Measurements from ENCODE around the gene CGNL1. TPM values are rescaled to one million over a fixed set of nuclear protein-coding genes. Genes with fewer than 3 reads are reported as not detected.

CGNL1 gene
- total RNA-seq, 4 donors from 2014 or later: 5.7 to 22.9 (median 14.5) TPM

GRCh38 chr15:57505056-57505715 is 128.9 kb downstream of the CGNL1 start:
- no peak overlapping the region for H3K4me3 ChIP-seq (ENCODE audit: low read depth, poor library complexity, severe bottlenecking)
- intact Hi-C loops (cut with DNase I; ENCODE audit: low total_unique reads): no loop called here
- no peak for TF ChIP-seq CTCF (IDR thresholded peaks at IDR 0.05)
- no peak for TF ChIP-seq POLR2A (IDR thresholded peaks at IDR 0.05)
- DNase-seq (ENCODE audit: low spot score in 2 of 2): no peak
- WGBS, 2 donors: 62 to 71% methylated on average over 10 of the region's 10 CpGs

DNA sequence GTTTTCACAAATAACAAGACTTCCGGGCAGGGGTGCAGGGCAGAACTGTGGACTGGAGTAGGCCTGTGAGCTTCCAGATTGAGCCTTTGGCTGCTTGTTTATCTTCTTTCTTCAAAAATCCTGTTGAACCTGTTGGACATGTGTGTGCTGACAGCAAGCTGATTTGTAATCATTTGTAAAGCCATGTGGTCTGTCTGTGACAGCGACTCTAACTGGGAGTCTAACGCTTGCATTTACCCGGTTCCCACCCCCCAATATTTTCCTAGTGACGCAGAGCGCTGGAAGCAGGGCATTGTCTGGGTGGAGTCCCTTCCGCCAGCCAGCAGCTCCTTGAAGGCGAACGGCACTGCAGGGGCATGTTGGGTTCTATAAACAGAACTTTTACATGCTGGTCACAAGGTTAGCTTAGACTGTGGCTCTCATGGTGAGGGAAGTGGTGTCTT is 129.7 kb downstream of the CGNL1 start:
- no peak overlapping the region for H3K4me3 ChIP-seq (ENCODE audit: low read depth, poor library complexity, severe bottlenecking)
- intact Hi-C loops (cut with DNase I; ENCODE audit: low total_unique reads): no loop called here
- WGBS, 2 donors: 33 to 47% methylated on average over 9 of the region's 9 CpGs
- TF ChIP-seq CTCF (IDR thresholded peaks at IDR 0.05) (no peak), POLR2A (IDR thresholded peaks at IDR 0.05) (no peak)
- peak; percentile 84 to 91 for DNase-seq (ENCODE audit: low spot score in 2 of 2)

- no peak for DNase-seq (ENCODE audit: low spot score in 2 of 2)
- intact Hi-C loops (cut with DNase I; ENCODE audit: low total_unique reads): no loop called here
- TF ChIP-seq POLR2A (IDR thresholded peaks at IDR 0.05): no peak
- no peak for TF ChIP-seq CTCF (IDR thresholded peaks at IDR 0.05)
- 45 to 50% methylated on average over 2 of the region's 2 CpGs for WGBS, 2 donors
- H3K4me3 ChIP-seq (ENCODE audit: low read depth, poor library complexity, severe bottlenecking): no peak overlapping the region
Measured at GRCh38 chr15:57506422-57506821, 130.1 kb downstream of the CGNL1 start.

GRCh38 chr15:57507111-57507510 is 130.8 kb downstream of the CGNL1 start:
- no peak for DNase-seq (ENCODE audit: low spot score in 2 of 2)
- WGBS, 2 donors: 90 to 91% methylated on average over 2 of the region's 2 CpGs
- no peak overlapping the region for H3K4me3 ChIP-seq (ENCODE audit: low read depth, poor library complexity, severe bottlenecking)
- intact Hi-C loops (cut with DNase I; ENCODE audit: low total_unique reads): no loop called here
- TF ChIP-seq CTCF (IDR thresholded peaks at IDR 0.05) (no peak), POLR2A (IDR thresholded peaks at IDR 0.05) (no peak)

DNA sequence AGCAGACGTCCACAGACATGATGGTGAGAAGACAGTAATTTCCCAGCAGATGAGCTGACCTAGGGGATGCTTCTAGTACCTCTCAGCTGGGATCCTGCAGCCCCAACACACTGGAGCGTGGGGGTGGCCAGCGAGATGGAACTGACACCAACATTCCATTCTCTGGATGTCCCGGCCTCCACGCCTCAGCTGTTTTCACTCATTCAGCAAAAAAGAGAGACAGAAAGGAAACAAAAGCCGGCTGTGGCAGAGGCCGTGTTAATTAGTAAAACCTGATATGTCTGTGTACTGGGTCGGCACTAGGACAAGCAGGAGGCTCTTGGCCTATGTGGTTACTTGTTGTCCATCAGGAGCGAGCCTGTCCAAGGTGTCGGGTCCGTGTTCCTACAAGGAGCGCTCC is 132.8 kb downstream of the CGNL1 start:
- peak in 1 of 2 donors; percentile 76 for DNase-seq (ENCODE audit: low spot score in 2 of 2)
- intact Hi-C loops (cut with DNase I; ENCODE audit: low total_unique reads): no loop called here
- TF ChIP-seq CTCF (IDR thresholded peaks at IDR 0.05) (no peak), POLR2A (IDR thresholded peaks at IDR 0.05) (no peak)
- WGBS, 2 donors: 37 to 49% methylated on average over 12 of the region's 12 CpGs
- no peak overlapping the region for H3K4me3 ChIP-seq (ENCODE audit: low read depth, poor library complexity, severe bottlenecking)

GRCh38 chr15:57509965-57510364 is 133.7 kb downstream of the CGNL1 start:
- no peak overlapping the region for H3K4me3 ChIP-seq (ENCODE audit: low read depth, poor library complexity, severe bottlenecking)
- intact Hi-C loops (cut with DNase I; ENCODE audit: low total_unique reads): no loop called here
- WGBS, 2 donors: 27 to 32% methylated on average over 4 of the region's 4 CpGs
- TF ChIP-seq CTCF (IDR thresholded peaks at IDR 0.05) (no peak), POLR2A (IDR thresholded peaks at IDR 0.05) (no peak)
- no peak for DNase-seq (ENCODE audit: low spot score in 2 of 2)

Measured in lower leg skin (tissue), 4 donors.